ENCODE measurements around the gene ASB8. TPM values are rescaled to one million over a fixed set of nuclear protein-coding genes. Genes with fewer than 3 reads are reported as not detected.

Gene ASB8
- total RNA-seq, 1 experiment from 2014 or later: 17.1 TPM

GRCh38 chr12:48201091-48201490 lies 43.8 kb upstream of the ASB8 start:
- ChIA-PET POLR2A (no interaction called here), CTCF (no interaction called here)
- peaks cover 5% of the 10 kb centered on the region; the same call in 1 of the 2 replicates for H3K9me3 ChIP-seq (ENCODE audit: control insufficient read depth, insufficient read depth, low read depth, low read length)
- no peak overlapping the region for H3K27ac ChIP-seq (ENCODE audit: low read length)
- H3K4me3 ChIP-seq (ENCODE audit: low read depth in 2 of 2, low read length in 2 of 2): no peak overlapping the region
- DNase-seq (ENCODE audit: low read depth, low spot score) (no peak), ATAC-seq (no peak)
- intact Hi-C loops (cut with micrococcal nuclease; ENCODE audit: unreplicated experiment) (no loop called here), in situ Hi-C loops (cut with HindIII; ENCODE audit: low pct_unique_long_range_greater_than_20kb, low sequenced_read_pairs) (no loop called here)
- no peaks in the 10 kb centered on the region for H3K36me3 ChIP-seq (ENCODE audit: control insufficient read depth, insufficient read depth, low read length)
- BruUV-seq (replicated peaks): no TSS peak
- TF ChIP-seq CTCF (IDR thresholded peaks at IDR 0.05): no peak
- no peak for TF ChIP-seq TCF7L2 (IDR thresholded peaks at IDR 0.05; ENCODE audit: low read depth, low read length)
- no peak for TF ChIP-seq POLR2AphosphoS5 (IDR thresholded peaks at IDR 0.05; ENCODE audit: low read depth, low read length)
- TF ChIP-seq, protein P1, sequence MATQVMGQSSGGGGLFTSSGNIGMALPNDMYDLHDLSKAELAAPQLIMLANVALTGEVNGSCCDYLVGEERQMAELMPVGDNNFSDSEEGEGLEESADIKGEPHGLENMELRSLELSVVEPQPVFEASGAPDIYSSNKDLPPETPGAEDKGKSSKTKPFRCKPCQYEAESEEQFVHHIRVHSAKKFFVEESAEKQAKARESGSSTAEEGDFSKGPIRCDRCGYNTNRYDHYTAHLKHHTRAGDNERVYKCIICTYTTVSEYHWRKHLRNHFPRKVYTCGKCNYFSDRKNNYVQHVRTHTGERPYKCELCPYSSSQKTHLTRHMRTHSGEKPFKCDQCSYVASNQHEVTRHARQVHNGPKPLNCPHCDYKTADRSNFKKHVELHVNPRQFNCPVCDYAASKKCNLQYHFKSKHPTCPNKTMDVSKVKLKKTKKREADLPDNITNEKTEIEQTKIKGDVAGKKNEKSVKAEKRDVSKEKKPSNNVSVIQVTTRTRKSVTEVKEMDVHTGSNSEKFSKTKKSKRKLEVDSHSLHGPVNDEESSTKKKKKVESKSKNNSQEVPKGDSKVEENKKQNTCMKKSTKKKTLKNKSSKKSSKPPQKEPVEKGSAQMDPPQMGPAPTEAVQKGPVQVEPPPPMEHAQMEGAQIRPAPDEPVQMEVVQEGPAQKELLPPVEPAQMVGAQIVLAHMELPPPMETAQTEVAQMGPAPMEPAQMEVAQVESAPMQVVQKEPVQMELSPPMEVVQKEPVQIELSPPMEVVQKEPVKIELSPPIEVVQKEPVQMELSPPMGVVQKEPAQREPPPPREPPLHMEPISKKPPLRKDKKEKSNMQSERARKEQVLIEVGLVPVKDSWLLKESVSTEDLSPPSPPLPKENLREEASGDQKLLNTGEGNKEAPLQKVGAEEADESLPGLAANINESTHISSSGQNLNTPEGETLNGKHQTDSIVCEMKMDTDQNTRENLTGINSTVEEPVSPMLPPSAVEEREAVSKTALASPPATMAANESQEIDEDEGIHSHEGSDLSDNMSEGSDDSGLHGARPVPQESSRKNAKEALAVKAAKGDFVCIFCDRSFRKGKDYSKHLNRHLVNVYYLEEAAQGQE (IDR thresholded peaks at IDR 0.05; ENCODE audit: insufficient read depth in 1 of 2, low read depth in 2 of 2, low read length in 1 of 2): no peak
- TF ChIP-seq SIN3A (IDR thresholded peaks at IDR 0.05; ENCODE audit: borderline replicate concordance, insufficient read depth, low read depth, low read length): no peak
- H3K4me1 ChIP-seq (ENCODE audit: control insufficient read depth, insufficient read depth, low read length): peaks cover 19% of the 10 kb centered on the region
- H3K27me3 ChIP-seq (ENCODE audit: control insufficient read depth, insufficient read depth, low read length): no peaks in the 10 kb centered on the region

DNA sequence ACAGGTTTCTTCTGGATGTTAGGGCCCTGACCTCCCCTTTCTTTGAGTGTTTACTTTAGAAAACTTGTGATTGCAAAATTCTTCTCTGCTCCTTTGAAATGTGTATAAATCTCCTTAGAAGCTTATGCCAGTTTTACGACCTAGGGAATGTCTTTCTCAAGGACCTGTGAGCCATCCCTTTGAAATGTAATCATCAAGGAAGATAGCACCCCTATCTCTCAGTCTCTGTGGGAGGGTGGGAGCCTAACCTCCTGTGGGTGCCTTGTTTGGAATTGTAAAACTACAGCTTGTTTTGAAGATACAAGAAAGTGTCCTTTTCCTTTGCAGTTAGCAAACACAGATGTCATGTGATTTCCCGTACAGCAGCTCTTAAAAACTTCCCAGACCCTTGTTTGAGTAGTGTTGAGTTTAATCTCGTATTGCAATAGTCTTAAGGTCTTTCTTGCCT lies 42.5 kb upstream of the ASB8 start:
- ATAC-seq (no peak), DNase-seq (ENCODE audit: low read depth, low spot score) (no peak)
- H3K4me3 ChIP-seq (ENCODE audit: low read depth in 2 of 2, low read length in 2 of 2): no peak overlapping the region
- peaks cover 2% of the 10 kb centered on the region; the same call in 1 of the 2 replicates for H3K27me3 ChIP-seq (ENCODE audit: control insufficient read depth, insufficient read depth, low read length)
- TF ChIP-seq POLR2AphosphoS5 (IDR thresholded peaks at IDR 0.05; ENCODE audit: low read depth, low read length) (no peak), TCF7L2 (IDR thresholded peaks at IDR 0.05; ENCODE audit: low read depth, low read length) (no peak), SIN3A (IDR thresholded peaks at IDR 0.05; ENCODE audit: borderline replicate concordance, insufficient read depth, low read depth, low read length) (no peak), CTCF (IDR thresholded peaks at IDR 0.05) (no peak)
- TF ChIP-seq, protein P1 (IDR thresholded peaks at IDR 0.05; ENCODE audit: insufficient read depth in 1 of 2, low read depth in 2 of 2, low read length in 1 of 2): no peak
- H3K9me3 ChIP-seq (ENCODE audit: control insufficient read depth, insufficient read depth, low read depth, low read length): peaks cover 2% of the 10 kb centered on the region; the same call in 1 of the 2 replicates
- BruUV-seq (replicated peaks): no TSS peak
- intact Hi-C loops (cut with micrococcal nuclease; ENCODE audit: unreplicated experiment): loop anchor here (5.0 kb wide), 1 partner anchor 253 kb away; no protein-coding TSS in a partner anchor
- H3K36me3 ChIP-seq (ENCODE audit: control insufficient read depth, insufficient read depth, low read length): no peaks in the 10 kb centered on the region
- peaks cover 19% of the 10 kb centered on the region for H3K4me1 ChIP-seq (ENCODE audit: control insufficient read depth, insufficient read depth, low read length)
- H3K27ac ChIP-seq (ENCODE audit: low read length): peak overlapping the region; percentile 95; the same call in 1 of the 2 replicates
- POLR2A ChIA-PET: interaction anchor here (0.5 kb wide), 1 partner anchor 198 kb away, joined by 6 read pairs; no protein-coding TSS in a partner anchor
- in situ Hi-C loops (cut with HindIII; ENCODE audit: low pct_unique_long_range_greater_than_20kb, low sequenced_read_pairs): no loop called here
- CTCF ChIA-PET: no interaction called here
